Measurements from ENCODE around the gene PROX1.
"Not testable (repeated sequence)": the region's sequence is repeated elsewhere in the genome, so short reads cannot be mapped to it uniquely, and the experiment has no call there.

The PROX1 gene

GRCh38 chr1:214072426-214073157, 84.8 kb downstream of the PROX1 start:
- no peak for DNase-seq (ENCODE audit: low spot score)

GRCh38 chr1:214074477-214074876, 86.7 kb downstream of the PROX1 start:
- DNase-seq (ENCODE audit: low spot score) = no peak

GRCh38 chr1:214075305-214075998, 87.7 kb downstream of the PROX1 start:
- DNase-seq (ENCODE audit: low spot score) = no peak

GRCh38 chr1:214075999-214076707, 88.4 kb downstream of the PROX1 start:
- no peak for DNase-seq (ENCODE audit: low spot score)

- DNase-seq (ENCODE audit: low spot score) = no peak
Observed at GRCh38 chr1:214076708-214077065, 88.9 kb downstream of the PROX1 start.

GRCh38 chr1:214078950-214079349, 91.2 kb downstream of the PROX1 start:
- no peak for DNase-seq (ENCODE audit: low spot score)

- no peak for DNase-seq (ENCODE audit: low spot score)
Observed at GRCh38 chr1:214085325-214085724, 97.6 kb downstream of the PROX1 start.

GRCh38 chr1:214086945-214087344, 99.2 kb downstream of the PROX1 start:
- no peak for DNase-seq (ENCODE audit: low spot score)

GRCh38 chr1:214089003-214089402, 101.2 kb downstream of the PROX1 start:
- DNase-seq (ENCODE audit: low spot score) = not testable (repeated sequence)

All from SW480 (cell line).